Measurements from ENCODE around the gene KIF25.

DNA sequence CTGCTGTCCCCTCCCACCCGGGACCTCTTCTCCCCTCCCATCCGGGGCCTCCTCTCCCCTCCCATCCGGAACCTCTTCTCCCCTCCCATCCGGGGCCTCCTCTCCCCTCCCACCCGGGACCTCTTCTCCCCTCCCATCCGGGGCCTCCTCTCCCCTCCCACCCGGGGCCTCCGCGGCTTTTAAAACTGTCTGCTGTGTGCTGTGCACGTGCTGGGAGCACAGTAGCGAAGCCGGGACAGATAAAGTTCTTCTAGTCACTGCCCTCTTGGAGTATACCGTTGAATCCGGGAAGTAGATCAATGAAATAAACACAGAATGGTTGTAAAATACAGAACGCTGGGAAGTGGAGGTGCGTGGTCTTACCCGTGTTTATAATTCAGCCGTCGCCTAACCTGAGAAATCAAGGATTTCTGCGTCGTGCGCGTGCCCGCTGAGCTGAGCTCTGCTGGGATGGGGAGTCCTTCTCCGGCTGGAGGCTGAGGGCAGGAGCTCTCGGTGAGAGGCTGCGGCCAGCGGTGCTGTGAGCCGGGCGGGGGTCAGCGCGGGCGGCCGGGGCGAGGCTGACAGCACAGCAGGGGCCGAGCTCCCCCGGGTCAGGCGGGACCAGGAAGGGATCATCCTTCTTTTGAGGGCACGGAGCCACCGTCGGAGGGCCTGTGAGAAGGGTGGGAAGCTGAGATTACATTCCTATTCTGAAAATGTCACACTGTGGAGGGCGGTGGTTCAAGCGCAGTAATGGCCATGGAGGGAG is 19.6 kb upstream of the KIF25 start:
- TF ChIP-seq CTCF (IDR thresholded peaks at IDR 0.05) (no peak), POLR2A (IDR thresholded peaks at IDR 0.05) (no peak)
